Cardiac fibroblast (primary cell): ENCODE results near the gene POPDC2.
A peak's percentile ranks its signal among the peaks of the same experiment; 100 is the strongest.

Experiments used
- DNase-seq, 2 donors: peaks; one replicate each; pipeline versions ENCODE4 v3.0.0 to v3.0.0-alpha.2; 2010; ENCODE audit warnings: low read depth in 2 of 2
- H3K4me3 ChIP-seq, 2 donors: replicated peaks in 1 of 2; 1 replicate in 1 of 2; 2 replicates in 1 of 2; pipeline ENCODE4 v1.5.1; 2011; ENCODE audit warnings: low read depth in 2 of 2, low read length in 2 of 2, mild to moderate bottlenecking in 2 of 2, moderate library complexity in 1 of 2
- CTCF ChIP-seq: IDR thresholded peaks from one replicate; pipeline ENCODE4 v1.5.1; 2011; ENCODE audit warnings: low read depth, mild to moderate bottlenecking, low read length, inconsistent platforms

The POPDC2 gene

GRCh38 chr3:119660474-119661440, at the start of gene POPDC2:
Gene POPDC2, minus strand, starts transcription at chr3:119660589. Its CDS starts 166 bp downstream, at chr3:119660423.
- no peak within 1 kb of the TSS for H3K4me3 ChIP-seq
- peak; percentile 22 to 66 for DNase-seq
- no peak for TF ChIP-seq CTCF

- DNase-seq: no peak
- H3K4me3 ChIP-seq: no peak overlapping the region
- no peak for TF ChIP-seq CTCF
Measured at GRCh38 chr3:119703820-119704531, 43.6 kb upstream of the POPDC2 start.

- peak within 1 kb of the TSS; percentile 49 to 57 for H3K4me3 ChIP-seq
- TF ChIP-seq CTCF: no peak
- peak; percentile 93 to 96 for DNase-seq
Measured at GRCh38 chr3:119702530-119703527, 42.4 kb upstream of the POPDC2 start, which contains the start of gene CFAP91. Gene CFAP91, plus strand, starts transcription at chr3:119703022. Its CDS starts 77 bp downstream, at chr3:119703099.

- no peak for TF ChIP-seq CTCF
Measured at GRCh38 chr3:119700920-119701734, 40.7 kb upstream of the POPDC2 start.

GRCh38 chr3:119700269-119700919, 40.0 kb upstream of the POPDC2 start:
- TF ChIP-seq CTCF: no peak
- DNase-seq: peak; percentile 13 to 80

More at GRCh38 chr3:119700920-119701734, 40.7 kb upstream of the POPDC2 start:
- no peak overlapping the region for H3K4me3 ChIP-seq
- no peak for DNase-seq

More at GRCh38 chr3:119700269-119700919, 40.0 kb upstream of the POPDC2 start:
- H3K4me3 ChIP-seq: no peak overlapping the region
